GM12878 (cell line): Measurements from ENCODE around the gene VASP. TPM values are rescaled to one million over a fixed set of nuclear protein-coding genes. Genes with fewer than 3 reads are reported as not detected.
A peak's percentile ranks its signal among the peaks of the same experiment; 100 is the strongest.

Source experiments
- CBX5 ChIP-seq: sonication (generic); IDR thresholded peaks from 2 replicates; pipeline ENCODE4 v1.6.1; 2016; ENCODE audit warnings: low read depth, moderate library complexity, mild to moderate bottlenecking, inconsistent platforms
- E2F4 ChIP-seq: IDR thresholded peaks from 2 replicates; pipeline ENCODE4 v1.6.1; 2012; ENCODE audit warnings: low read depth, low read length, improper control_type of control experiment
- EED ChIP-seq: sonication (generic); IDR thresholded peaks from 2 replicates; pipeline ENCODE4 v1.6.1; 2016; ENCODE audit warnings: antibody characterized with exemption, low read depth
- ESRRA ChIP-seq: IDR thresholded peaks from 2 replicates; pipeline ENCODE4 v1.6.1; 2012; ENCODE audit warnings: mild to moderate bottlenecking, low read length, improper control_type of control experiment
- ETV6 ChIP-seq, 2 experiments: fragments of 450-650 bp in 1 of 2; IDR thresholded peaks in 1 of 2; conservative IDR thresholded peaks in 1 of 2; 2 replicates each; pipeline ENCODE4 v1.6.1; 2014; ENCODE audit warnings: antibody characterized with exemption in 1 of 2, borderline replicate concordance in 1 of 2, low read depth in 1 of 2, mild to moderate bottlenecking in 1 of 2, moderate library complexity in 1 of 2
- GABPA ChIP-seq: IDR thresholded peaks from 2 replicates; pipeline ENCODE4 v1.6.1; 2014; ENCODE audit warnings: antibody characterized with exemption, low read depth, mild to moderate bottlenecking, inconsistent platforms
- HDAC2 ChIP-seq: fragments of 200-600 bp; sonication (generic); IDR thresholded peaks from 2 replicates; pipeline ENCODE4 v1.6.1; 2017
- MTA2 ChIP-seq: fragments of 450-650 bp; IDR thresholded peaks from 2 replicates; pipeline ENCODE4 v1.6.1; 2016; ENCODE audit warnings: low read depth, mild to moderate bottlenecking, moderate library complexity
- MTA3 ChIP-seq: IDR thresholded peaks from 2 replicates; pipeline ENCODE4 v1.6.1; 2012; ENCODE audit warnings: low read length, inconsistent platforms, borderline replicate concordance
- NFIC ChIP-seq: IDR thresholded peaks from 2 replicates; pipeline ENCODE4 v1.6.1; 2012; ENCODE audit warnings: low read depth, mild to moderate bottlenecking, inconsistent platforms, low read length, moderate library complexity
- POLR2AphosphoS5 ChIP-seq: IDR thresholded peaks from 2 replicates; pipeline ENCODE4 v1.6.1; 2011; ENCODE audit warnings: mild to moderate bottlenecking, low read length, inconsistent platforms
- SMAD1 ChIP-seq: fragments of 450-650 bp; IDR thresholded peaks from 2 replicates; pipeline ENCODE4 v1.6.1; 2018; ENCODE audit warnings: mild to moderate bottlenecking, low read depth; ENCODE audit not compliant: partially characterized antibody
- SP1 ChIP-seq: IDR thresholded peaks from one replicate; pipeline ENCODE4 v1.6.1; 2011; ENCODE audit warnings: low read depth, low read length
- SPI1 ChIP-seq: IDR thresholded peaks from 2 replicates; pipeline ENCODE4 v1.6.1; 2011; ENCODE audit warnings: low read depth, mild to moderate bottlenecking, low read length, moderate library complexity, borderline replicate concordance; ENCODE audit not compliant: insufficient read depth
- SRF ChIP-seq, 2 experiments: IDR thresholded peaks; 2 replicates each; pipeline ENCODE4 v1.6.1; 2011; ENCODE audit warnings: low read depth in 2 of 2, low read length in 2 of 2, mild to moderate bottlenecking in 1 of 2, moderate library complexity in 1 of 2
- TAF1 ChIP-seq: IDR thresholded peaks from 2 replicates; pipeline ENCODE4 v1.6.1; 2011; ENCODE audit warnings: mild to moderate bottlenecking, low read depth, low read length, borderline replicate concordance
- TCF12 ChIP-seq: IDR thresholded peaks from 2 replicates; pipeline ENCODE4 v1.6.1; 2011; ENCODE audit warnings: low read depth, mild to moderate bottlenecking, low read length
- ZBED1 ChIP-seq: IDR thresholded peaks from 2 replicates; pipeline ENCODE4 v1.6.1; 2016; ENCODE audit warnings: borderline replicate concordance
- ZBTB40 ChIP-seq: fragments of 450-650 bp; IDR thresholded peaks from 2 replicates; pipeline ENCODE4 v1.6.1; 2016; ENCODE audit warnings: mild to moderate bottlenecking, moderate library complexity, borderline replicate concordance
- ZNF622 ChIP-seq: fragments of 450-650 bp; IDR thresholded peaks from 2 replicates; pipeline ENCODE4 v1.6.1; 2017; ENCODE audit warnings: mild to moderate bottlenecking, inconsistent platforms
- ZZZ3 ChIP-seq: IDR thresholded peaks from 2 replicates; pipeline ENCODE4 v1.6.1; 2011; ENCODE audit warnings: low read depth; ENCODE audit not compliant: control insufficient read depth, insufficient read length
- polyA plus RNA-seq, 11 experiments: library from polyadenylated mRNA; depleted of rRNA in 4 of 11; unstranded in 6 of 11; stranded (reverse) in 5 of 11; fragments of >200 nt; fragmentation: Nextera tagmentation in 4 of 11; fragmentation: Illumina TruSeq in 1 of 11; extraction: Ambion mirVana in 4 of 11; extraction: Trizol in 1 of 11; gene quantifications; 1 replicate in 1 of 11; 2 replicates in 10 of 11; pipeline versions ENCODE4 v1.2.1 to v1.2.3, GENCODE V29; 2011 to 2016; ENCODE audit warnings: inconsistent platforms in 2 of 11, missing spikeins in 2 of 11, low read depth in 1 of 11
- total RNA-seq, 4 experiments: library from RNA; depleted of rRNA in 3 of 4; stranded (reverse); fragments of >200 nt in 3 of 4; fragmentation: Illumina TruSeq in 1 of 4; extraction: Trizol in 1 of 4; gene quantifications; 2 replicates each; pipeline versions ENCODE4 v1.2.1 to v1.2.3, GENCODE V29; 2013 to 2021
- TF ChIP-seq, protein P1 (sequence below): fragments of 450-650 bp; IDR thresholded peaks from 2 replicates; pipeline ENCODE4 v1.6.1; 2017; ENCODE audit warnings: low read depth, mild to moderate bottlenecking, moderate library complexity
- TF ChIP-seq, protein P2 (sequence below): IDR thresholded peaks from 2 replicates; pipeline ENCODE4 v1.6.1; 2011; ENCODE audit warnings: mild to moderate bottlenecking, low read depth, low read length, moderate library complexity; ENCODE audit not compliant: insufficient replicate concordance

Gene VASP
- total and polyA plus RNA-seq, 10 of the 15 experiments (the other 5 are each of a cell fraction or from before 2014, with no cell fraction given) = 19.5 to 298 (median 84.8) TPM

DNA sequence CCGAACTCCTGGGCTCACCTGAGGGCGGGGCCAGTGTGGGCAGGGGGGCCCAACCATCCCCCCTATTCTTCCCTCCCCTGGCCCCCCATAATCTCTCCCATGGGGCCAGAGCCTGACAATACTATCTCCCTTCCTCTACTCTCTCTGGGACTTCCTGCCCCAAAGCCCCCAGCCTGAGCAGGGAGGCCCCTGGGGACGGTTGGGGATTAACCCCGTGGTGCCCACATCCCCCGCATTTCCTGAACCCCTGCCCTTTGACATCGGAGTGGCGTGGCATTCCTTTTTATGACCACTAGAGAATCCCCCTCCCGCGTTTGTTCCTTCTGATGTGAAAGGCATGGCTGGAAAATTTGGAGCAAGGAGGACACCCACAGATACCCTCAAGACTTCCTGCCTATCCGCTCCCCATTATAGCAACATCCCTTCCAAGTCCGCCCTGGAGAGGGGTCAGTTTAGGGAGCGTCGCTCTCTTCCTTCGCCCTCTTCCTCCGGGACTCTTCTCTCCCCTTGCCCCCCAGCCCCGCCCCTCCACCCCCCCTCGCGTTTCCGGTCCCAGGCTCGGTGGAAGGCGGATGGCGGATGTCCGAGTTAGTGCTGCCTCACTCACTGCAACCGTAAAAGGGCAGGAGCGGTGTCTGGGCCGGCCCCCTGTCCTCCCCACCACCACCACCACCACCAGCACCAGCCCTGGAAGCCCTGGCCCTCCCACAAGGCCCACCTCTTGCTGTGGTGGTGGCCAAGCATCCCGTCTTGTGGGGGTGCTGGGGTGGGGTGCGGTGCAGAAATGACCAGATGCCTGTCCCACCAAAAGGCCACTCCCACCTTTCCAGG is 1.8 kb downstream of the VASP start (continued):
- TF ChIP-seq ZBTB40 = 0 out of 2 replicates have a peak, but pooled peaks have one; percentile 14
- peak; percentile 64 for TF ChIP-seq POLR2AphosphoS5
- no peak for TF ChIP-seq ESRRA
- no peak for TF ChIP-seq HDAC2
- no peak for TF ChIP-seq TAF1
- TF ChIP-seq EED = peak; percentile 90
- TF ChIP-seq GABPA = no peak
- TF ChIP-seq SRF (IDR thresholded peaks at IDR 0.05; ENCODE audit: low read depth in 2 of 2, low read length in 2 of 2) = peak; percentile 87 to 97
- peak; percentile 56 for TF ChIP-seq SP1
- TF ChIP-seq NFIC = no peak
- TF ChIP-seq ETV6 (conservative IDR thresholded peaks at IDR 0.05 in 1 of 2, IDR thresholded peaks at IDR 0.05 in 1 of 2; ENCODE audit: borderline replicate concordance in 1 of 2, low read depth in 1 of 2) = peak in 1 of 2 experiments; percentile 83; a peak in 2 of 4 replicates
- peak; percentile 71 for TF ChIP-seq MTA2
- TF ChIP-seq E2F4 = no peak
- no peak for TF ChIP-seq SPI1
- TF ChIP-seq TCF12 = 0 out of 2 replicates have a peak, but pooled peaks have one; percentile 38
- TF ChIP-seq ZBED1 = no peak; the same call in 1 of the 2 replicates
- TF ChIP-seq, protein P1, sequence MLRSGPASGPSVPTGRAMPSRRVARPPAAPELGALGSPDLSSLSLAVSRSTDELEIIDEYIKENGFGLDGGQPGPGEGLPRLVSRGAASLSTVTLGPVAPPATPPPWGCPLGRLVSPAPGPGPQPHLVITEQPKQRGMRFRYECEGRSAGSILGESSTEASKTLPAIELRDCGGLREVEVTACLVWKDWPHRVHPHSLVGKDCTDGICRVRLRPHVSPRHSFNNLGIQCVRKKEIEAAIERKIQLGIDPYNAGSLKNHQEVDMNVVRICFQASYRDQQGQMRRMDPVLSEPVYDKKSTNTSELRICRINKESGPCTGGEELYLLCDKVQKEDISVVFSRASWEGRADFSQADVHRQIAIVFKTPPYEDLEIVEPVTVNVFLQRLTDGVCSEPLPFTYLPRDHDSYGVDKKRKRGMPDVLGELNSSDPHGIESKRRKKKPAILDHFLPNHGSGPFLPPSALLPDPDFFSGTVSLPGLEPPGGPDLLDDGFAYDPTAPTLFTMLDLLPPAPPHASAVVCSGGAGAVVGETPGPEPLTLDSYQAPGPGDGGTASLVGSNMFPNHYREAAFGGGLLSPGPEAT = peak; percentile 76
- TF ChIP-seq ZNF622 = no peak
- no peak for TF ChIP-seq SMAD1
- TF ChIP-seq CBX5 = no peak
- no peak; the same call in 1 of the 2 replicates for TF ChIP-seq MTA3
- TF ChIP-seq, protein P2, sequence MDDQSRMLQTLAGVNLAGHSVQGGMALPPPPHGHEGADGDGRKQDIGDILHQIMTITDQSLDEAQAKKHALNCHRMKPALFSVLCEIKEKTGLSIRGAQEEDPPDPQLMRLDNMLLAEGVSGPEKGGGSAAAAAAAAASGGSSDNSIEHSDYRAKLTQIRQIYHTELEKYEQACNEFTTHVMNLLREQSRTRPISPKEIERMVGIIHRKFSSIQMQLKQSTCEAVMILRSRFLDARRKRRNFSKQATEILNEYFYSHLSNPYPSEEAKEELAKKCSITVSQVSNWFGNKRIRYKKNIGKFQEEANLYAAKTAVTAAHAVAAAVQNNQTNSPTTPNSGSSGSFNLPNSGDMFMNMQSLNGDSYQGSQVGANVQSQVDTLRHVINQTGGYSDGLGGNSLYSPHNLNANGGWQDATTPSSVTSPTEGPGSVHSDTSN = no peak
- no peak for TF ChIP-seq ZZZ3
